CD4-positive, alpha-beta T cell treated with Interleukin-15 for 4 hours (primary cell): ENCODE results near the gene DDX59.

Source experiments
- DNase-seq: peaks from one replicate; pipeline ENCODE4 v3.0.0-alpha.2; 2020; ENCODE audit warnings: low spot score

Gene DDX59

DNA sequence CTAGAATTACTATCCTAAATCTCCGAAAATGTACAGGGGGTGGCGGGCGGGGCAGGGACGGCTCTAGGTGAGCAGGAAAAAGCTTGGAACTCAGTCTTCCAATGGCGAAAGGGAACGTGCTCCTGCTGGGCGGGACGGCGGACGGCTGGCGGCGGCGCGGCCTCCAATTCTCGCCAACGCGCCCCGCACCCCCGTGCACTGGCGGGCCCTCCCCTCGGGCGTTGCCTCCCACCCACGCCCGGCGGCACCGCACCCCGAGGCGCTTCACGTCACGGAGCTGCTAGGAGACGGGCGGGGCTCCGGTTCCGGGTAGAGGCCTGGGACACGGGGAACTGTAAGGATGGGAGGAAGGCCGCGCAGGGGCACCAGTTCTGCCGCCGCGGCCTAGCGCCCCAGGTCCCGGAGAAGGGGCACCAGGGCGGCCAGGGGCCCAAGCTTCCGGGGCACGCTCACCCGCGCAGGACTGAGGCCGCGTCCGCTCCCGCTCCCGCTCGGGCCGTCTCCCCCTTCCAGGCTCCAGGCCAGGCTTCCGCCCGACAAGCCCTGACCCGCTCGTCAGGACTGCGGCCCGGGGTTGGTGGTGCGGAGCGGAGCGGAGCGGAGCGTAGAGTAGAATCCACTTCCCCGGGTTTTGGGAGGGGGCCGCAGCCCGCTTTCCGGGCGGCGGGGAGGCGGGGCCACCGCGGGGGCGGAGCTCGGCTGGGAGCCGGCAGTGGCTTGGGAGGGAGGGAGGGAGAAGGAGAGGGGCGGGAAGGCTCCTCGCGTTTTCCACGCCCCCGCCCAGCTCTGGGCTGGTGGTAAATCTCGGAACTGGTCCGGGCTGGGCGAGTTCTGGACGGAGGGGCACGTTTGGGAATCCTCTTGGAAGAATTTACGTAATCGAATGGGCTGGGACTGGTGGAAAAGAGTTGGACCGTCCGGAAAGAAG is at the start of gene DDX59:
TSS of gene DDX59 (minus strand) at position 594 of the 928 bp plus-strand sequence. CDS start 3,167 bp downstream, outside the sequence.
- DNase-seq = peak; percentile 91

DNA sequence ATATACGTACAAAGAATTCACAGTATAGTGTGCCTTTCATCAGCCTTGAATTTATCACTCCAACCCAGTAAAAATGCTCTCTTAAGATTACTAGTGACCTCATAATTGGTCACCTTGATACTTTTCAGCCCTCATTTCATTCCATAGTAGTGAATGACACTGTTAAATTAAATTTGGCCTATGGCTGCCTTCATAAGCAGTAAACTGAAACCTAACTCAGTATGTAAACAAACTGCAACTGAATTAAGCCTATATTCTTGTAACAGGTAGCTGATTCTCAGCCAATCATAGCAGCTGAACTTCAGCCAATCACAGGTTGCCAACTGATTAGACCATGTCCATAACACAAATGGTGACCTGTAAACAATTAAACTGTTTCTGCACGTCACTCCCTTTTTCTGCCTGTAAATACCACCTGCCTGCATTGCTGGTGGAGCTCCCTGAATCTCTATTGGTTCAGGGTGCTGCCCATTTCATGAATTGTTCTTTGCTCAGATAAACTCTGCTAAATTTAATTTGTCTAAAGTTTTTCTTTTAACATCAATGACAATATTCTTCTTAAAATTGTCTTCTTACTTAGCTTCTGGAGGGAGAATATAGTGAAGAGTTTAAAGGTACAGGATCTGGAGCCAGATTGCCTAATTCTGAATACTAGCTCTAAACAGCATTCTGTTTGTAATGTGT is 44.9 kb upstream of the DDX59 start:
- no peak for DNase-seq

DNA sequence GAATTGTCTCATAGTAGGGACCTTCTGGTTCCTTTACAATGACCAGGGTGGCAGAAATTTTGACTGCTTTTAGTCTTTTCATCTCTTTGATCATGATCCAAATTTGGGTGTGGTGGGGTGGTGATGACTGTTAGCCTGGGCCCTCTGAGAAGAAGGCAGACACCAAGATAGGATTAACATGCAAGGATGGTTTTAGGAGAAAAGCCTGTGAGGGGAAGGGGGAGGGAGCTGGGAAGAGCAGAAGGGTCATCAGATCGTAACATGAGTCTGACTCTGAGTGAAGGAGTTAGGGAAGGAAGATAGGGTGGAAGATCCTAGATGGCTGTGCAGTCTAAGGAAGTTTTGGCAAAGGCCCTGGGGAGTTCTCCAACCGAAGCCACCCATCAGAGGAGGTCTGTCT is 40.5 kb upstream of the DDX59 start:
- no peak for DNase-seq

DNA sequence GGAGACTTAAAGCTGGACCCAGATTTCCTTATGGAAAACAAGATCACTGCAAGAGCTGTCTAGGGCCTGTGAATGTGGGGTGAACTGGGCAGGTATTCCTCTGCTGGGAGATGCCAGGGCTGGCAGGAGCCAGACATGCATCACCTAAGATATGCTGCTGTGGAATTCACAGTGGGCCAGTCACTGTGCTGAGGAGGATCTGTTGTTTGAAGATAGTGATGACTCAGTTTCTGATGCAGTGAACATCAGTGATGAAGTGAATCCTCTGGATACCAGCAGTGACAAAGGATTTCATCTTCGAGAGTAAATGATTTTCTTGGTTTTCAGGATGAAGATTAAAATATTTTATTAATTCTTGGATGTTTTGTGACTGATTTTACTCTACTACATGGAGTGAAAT is 39.1 kb upstream of the DDX59 start:
- no peak for DNase-seq

DNA sequence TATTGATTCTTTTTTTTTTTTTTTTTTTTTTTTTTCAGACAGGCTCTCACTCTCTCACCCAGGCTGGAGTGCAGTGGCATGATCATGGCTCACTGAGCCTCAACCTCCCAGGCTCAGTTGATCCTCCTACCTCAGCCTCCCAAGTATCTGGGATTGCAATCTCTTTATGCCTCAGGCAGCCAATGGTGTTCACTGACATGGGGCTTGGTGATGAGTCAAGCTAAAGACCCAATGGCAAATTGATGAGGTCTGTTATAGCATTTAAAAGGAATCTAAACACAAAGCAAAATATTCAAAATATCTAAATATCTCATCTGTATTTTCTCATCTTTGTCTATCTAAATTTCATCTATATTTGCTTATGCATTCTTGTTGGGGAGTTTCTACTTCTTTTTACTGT is 38.5 kb upstream of the DDX59 start:
- no peak for DNase-seq

DNA sequence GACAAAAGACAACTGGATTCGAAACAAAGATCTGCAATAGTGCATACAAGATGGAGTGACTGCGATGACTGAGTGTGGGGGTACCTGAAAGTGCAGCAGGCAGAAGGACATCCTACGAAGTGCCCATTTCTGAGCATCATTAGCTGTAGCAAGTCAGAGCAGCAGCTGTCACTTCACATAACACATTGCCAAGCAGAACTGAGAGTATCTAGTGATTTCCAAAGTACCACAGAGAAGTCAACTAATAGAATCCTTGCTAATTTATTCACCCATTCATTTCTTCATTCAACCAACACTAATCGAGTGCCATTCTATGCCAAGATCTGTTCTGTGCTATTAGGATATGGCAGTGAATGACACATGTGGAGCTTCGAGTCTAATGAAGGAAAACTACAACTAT is 37.4 kb upstream of the DDX59 start:
- no peak for DNase-seq

DNA sequence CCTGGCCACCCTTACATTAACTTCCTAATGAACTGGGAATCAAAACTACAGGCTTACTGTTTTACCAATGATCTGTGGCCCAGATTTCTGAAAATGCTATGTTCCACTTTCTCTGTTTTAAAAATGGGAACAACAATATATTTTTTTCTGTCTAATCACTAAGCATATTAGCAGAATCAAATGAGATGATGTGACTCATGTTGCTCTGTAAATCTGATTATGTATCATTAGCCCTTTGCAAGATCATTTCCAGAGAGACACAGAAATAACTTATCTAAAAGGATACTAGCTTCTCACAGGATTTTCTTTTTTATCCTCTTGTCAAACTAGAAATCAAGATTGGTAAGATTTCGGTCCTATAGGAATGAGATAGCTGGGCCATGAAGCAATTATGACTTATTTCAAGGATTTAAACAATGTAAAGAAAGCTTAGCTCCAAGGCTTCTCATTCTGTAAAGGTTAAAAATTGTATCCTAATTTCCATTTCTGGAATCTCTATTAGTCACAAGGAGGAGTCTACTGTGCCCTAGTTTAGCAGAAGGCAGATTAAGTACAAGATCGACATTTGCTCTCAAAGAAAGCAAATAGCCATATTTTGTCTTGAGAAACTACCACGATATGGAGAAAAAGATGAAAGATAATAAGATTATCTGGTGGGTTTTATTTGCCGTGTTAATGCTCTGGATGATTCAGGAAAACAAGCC is 36.6 kb upstream of the DDX59 start:
- no peak for DNase-seq

DNA sequence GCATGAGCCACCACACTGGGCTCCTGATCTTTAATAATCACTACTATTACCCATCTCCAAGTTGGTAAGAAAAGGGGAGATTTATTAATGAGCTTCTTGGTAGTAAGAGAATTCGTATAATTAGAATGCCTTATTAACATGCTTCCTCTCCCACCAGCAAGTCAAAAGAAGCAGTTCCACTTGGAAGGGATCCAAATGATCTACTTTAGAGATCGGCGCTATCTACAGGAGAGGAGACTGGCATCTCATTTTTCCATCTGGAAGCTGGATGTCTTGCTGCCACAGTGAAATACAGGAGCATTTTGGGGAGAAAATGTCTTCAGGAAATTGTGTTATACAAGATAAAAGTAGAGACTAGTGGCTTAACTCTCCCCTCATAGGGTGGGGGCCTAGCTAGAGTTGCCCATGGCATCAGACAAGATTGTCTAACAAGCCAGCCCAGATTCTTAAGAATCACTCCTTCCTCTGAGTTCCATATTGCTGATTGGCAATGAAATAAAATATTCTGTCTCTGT is 35.3 kb upstream of the DDX59 start:
- no peak for DNase-seq

DNA sequence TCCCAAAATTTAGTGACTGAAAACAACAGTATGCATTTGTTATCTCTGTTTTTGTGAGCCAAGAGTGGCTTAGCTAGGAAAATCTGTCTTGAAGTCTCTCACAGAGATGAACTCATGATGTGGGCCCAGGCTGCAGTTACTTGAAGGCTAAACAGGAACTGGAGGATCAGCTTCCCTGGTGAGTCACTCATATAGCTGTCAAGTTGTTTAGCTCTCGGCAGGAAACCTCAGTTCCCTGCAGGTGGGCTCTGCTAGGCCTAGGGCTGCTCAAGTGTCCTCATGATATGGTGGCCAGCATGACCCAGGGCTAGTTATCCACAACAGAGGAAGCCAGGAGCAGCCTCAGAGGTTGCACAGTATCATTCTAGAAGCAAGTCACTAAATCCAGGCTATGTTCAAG is 30.2 kb upstream of the DDX59 start:
- DNase-seq = no peak

DNA sequence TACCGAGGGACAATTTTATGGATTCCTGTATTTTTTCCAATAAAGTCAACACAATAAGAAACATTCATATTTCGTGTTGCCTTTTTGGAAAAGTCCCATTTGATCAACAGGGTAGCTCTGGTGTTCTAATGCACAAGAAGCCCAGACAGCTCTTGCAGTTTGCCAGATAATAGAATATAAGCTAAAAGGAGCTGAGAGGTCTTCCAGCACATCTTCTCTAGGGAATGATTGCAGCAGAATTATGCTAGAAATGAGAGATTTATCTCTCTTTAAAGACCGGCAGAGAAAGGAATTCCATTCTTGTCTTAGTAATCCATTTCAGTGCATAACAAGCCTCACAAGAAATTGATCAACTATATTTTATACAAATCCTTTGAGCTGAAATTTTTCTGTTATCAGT is 25.0 kb upstream of the DDX59 start:
- no peak for DNase-seq

DNA sequence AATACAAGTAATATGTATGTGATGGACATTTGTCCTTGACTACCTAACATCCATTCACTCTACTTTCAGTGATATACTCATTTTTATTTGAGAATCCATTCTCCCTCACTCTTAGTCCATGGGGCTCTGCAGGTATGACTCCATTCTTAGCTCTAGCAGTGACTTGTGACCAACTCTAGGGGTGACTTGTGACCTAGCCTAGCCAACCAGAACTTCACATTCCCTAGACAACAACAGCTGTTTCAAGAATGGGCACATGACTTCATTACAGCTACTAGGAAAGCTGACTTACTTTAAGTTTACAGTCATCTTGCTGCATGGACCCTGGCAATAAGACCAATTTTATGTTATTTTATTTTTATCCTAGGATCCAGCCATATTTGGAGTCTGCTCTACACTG is 23.6 kb upstream of the DDX59 start:
- no peak for DNase-seq

DNA sequence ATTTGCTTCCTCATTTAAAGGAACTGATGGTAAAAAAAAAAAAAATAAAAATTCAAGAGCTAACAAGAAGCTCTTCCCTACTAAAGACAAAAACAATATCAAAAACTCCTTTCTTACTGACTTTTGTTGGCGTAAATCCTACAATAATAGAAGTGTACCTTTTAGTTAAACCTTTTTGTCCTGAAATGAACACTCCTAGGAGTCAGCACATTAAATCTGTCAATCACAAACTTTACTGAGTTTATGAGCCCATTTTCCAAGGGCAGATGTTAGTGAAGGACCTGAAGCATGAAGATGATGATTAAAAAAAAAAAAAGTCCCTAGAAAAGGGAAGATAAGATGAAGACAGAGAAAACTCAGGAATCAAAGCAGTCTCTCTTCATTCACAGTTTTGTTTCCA is 22.6 kb upstream of the DDX59 start:
- no peak for DNase-seq

DNA sequence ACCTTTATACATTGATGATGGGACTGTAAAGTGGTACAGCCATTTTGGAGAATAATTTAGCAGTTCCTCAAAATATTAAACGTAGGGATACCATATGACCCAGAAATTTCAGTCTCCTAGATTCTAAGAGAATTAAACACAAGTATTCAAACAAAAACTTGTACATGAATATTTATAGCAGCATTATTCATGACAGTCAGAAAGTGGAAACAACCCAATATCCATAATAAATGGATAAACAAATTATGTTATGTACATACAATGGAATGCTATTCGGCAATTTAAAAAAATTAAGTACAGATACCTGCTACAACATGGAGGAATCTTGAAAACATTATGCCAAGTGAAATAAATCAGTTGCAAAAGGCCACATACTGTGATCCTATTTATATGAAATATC is 16.9 kb upstream of the DDX59 start:
- DNase-seq = no peak

DNA sequence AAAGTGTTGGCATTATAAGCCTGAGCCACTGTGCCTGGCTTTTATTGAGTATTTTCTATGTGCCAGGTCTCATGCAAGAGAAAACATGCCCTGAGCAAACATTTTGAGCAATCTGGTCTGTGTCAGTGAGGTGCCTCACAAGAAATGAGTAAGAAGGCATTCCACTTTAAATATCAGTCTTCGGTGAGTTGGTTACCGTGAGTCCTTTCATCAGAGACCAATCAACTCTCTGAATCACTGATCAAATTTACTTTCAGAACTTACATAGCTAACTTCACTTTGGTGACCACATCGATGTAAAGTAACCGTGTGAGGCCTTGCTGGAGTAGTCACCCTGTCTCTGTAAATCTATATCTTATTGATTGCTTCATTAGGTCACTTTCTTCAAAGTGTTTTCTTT is 14.3 kb upstream of the DDX59 start:
- DNase-seq = no peak

DNA sequence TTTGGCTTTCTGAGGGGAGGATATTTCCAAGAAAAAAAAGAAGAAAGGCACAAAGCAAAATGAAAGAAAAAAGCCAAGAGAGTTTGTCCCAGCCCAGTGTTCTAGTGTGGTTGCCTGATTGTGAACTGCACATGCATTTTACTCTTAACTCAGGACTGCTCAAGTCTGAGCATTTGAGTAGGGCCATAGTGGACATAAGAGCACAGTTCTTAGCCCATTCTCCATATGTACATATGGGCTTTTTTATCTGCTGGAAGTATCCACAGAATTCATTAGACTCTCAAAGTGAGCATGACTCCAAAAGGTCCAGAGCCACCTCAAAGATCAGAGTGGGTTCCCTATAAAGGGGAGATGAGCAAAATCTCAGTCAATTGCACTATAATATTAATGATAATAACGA is 13.6 kb upstream of the DDX59 start:
- DNase-seq = no peak

DNA sequence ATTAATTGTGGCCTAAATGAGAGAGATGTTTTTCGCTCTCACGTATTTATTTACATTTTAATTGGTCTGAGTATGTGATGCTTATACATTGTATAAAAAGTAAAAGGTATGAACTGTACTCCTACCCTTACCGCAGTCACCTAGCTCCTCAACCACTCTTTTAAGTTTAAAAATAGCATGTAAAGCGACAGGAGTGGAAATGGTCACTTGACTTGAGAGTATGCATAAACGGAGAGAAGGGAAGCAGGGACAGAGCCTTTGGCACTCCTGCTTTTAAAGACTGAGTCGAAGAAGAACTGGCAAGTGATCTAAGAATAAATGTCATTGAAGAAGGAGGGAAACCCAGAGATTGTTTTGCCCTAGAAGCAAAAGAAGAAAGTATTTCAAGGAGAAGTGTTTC is 11.5 kb upstream of the DDX59 start:
- DNase-seq = no peak

DNA sequence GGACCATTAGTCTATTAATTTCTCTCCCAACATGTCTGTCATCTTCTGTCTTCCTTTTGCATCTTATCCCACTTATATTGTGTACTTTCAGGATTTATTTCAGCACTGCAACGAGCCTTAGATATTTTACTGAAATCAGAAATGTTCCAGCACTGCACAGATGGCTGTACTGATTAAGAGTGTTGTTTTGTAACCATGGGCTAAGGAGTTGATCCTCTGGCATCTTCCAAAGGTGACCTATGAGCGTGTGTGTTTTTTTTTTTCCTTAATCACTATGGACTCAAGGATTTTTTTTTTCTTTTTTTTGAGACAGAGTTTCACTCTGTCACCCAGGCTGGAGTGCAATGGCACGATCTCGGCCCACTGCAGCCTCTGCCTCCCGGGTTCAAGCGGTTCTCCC is 7.1 kb upstream of the DDX59 start:
- no peak for DNase-seq

DNA sequence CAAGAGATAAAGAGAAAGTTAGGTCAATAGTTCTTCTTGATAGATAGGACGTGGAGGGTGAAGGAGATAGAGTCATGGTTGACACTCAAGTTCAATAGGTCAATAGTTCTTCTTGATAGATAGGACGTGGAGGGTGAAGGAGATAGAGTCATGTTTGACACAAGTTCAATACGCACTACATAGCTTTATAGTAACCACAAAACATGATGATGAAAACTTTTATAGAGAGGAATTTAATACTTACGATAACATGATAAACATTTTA is 5.8 kb upstream of the DDX59 start:
- DNase-seq = no peak

DNA sequence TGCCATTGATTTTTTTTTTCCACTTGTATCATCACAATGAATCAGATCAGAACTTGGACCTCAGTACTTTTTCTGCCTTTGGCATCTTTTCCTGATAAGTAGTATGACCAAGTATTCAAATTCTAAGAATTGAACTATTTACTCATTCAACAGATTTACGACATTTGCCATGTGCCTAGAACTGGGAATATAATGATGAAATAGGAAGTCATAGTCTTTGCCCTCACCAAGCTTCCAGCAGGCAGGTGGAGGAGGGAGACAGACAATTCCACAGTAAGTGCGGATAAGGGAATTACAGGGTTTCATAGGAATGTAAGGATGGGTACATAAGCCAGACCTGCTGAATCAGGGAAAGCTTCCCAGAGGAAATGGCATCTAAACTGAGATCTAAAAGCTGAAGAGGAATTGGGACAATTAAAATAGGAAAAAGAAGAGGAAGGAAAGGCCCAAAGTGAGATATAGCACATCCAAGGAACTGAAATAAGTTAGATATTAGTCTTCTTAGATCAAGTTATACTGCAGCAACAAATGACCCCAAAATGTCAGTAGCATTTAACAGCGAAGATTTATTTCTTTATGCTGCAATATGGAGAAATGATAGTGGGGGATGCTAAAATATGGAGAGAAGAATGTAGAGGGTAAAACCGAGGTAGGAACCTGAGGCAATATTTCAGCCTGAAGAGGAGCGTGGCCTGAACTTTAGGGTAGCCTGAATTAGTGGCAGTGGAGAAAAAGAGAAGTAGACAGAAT is 5.3 kb upstream of the DDX59 start:
- no peak for DNase-seq

DNA sequence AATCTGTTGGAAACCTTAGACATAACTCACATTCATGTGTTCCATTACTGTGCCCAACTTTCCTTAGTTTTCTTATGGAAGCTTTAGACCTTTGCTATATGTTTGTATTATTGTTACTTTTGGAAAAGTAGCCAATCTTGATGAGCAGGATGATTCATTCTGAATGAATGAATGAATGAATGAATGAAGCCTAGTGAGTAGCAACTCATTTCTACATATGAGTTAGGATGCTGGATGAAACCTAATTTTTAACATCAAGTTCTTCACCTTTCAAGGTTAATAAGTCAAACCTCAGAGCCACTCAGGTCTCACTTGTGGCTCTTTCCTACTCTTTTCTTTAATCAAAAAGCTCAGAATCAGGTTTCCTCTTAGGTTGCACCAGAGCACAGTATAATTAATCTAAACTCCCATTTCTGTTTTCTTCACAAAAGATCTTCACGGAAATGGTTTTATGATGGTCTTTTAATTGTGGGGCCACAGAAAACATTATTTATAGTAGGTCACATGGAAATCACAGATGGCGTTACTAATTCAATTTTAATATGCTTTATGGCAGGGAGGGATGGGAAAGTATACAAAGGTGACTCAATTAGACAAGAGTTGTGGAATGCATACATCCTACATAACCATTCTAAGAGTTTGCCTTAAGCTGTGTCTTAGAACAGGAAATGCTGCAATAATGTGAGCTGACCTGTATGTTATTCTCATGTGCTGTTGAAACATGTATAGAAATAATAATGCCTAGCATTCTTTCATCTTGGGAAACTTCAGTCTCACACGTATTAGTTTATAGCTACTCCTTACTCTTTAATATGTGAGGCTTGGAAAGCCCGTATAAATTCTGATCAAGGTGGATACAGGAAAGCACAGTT is 4.5 kb upstream of the DDX59 start:
- no peak for DNase-seq

DNA sequence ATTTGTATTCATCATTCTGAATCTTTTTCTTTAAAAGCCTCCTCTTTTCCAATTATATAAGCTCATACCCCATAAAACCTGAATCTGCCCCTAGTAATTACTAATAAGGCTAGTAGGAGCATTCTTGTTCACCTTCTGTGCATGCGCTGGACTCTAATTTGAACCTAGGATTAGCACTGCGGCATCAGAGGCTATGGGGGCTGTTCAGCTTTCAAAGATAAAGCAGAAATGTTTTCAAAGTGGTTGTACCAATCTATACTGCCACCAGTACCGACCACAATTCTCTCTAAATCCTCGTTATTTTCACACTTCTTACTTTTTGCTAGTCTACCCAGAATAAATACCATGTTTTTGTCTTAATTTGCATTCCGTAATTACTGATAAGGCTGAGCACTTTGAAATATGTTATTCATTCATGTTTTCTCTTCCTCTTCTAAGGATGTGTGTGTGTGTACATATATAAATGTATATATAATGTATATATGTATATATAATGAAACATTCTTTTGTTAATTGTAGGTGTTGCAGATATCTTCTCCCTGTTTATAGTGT is 1.6 kb upstream of the DDX59 start:
- DNase-seq = no peak
